ENCODE measurements around the gene HS1BP3. TPM values are rescaled to one million over a fixed set of nuclear protein-coding genes. Genes with fewer than 3 reads are reported as not detected.

The HS1BP3 gene
- total RNA-seq, 6 donors from 2014 or later, result 41.0 to 45.8 (median 42.7) TPM

DNA sequence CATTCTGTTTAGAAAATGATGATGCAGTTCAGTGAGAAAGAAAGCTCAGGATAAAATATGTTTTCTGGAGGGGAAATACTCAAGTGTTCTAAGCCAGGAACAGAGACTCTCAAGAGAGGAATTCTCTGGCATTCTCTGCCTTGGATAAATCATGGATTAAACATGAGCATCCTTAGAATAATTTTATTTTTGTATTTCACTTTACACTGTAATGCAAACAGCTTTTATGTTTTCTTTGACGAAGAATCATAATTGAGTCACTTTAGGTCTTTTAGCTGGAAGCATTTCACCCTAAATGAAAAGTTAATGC, 27.1 kb upstream of the HS1BP3 start:
- ATAC-seq (ENCODE audit: low FRiP score in 2 of 2) (no peak), DNase-seq (no peak)
- no peaks in the 10 kb centered on the region for H3K9me3 ChIP-seq
- H3K27ac ChIP-seq, result no peak overlapping the region
- peaks cover 0 to 4% (median 0%) of the 10 kb centered on the region in 4 donors for H3K36me3 ChIP-seq
- 92 to 97% methylated on average over 1 of the region's 1 CpG for WGBS, 2 donors
- TF ChIP-seq, protein P1, sequence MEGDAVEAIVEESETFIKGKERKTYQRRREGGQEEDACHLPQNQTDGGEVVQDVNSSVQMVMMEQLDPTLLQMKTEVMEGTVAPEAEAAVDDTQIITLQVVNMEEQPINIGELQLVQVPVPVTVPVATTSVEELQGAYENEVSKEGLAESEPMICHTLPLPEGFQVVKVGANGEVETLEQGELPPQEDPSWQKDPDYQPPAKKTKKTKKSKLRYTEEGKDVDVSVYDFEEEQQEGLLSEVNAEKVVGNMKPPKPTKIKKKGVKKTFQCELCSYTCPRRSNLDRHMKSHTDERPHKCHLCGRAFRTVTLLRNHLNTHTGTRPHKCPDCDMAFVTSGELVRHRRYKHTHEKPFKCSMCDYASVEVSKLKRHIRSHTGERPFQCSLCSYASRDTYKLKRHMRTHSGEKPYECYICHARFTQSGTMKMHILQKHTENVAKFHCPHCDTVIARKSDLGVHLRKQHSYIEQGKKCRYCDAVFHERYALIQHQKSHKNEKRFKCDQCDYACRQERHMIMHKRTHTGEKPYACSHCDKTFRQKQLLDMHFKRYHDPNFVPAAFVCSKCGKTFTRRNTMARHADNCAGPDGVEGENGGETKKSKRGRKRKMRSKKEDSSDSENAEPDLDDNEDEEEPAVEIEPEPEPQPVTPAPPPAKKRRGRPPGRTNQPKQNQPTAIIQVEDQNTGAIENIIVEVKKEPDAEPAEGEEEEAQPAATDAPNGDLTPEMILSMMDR (IDR thresholded peaks at IDR 0.05), result no peak
- TF ChIP-seq POLR2AphosphoS5 (IDR thresholded peaks at IDR 0.05) (no peak), POLR2A (IDR thresholded peaks at IDR 0.05) (no peak), EP300 (IDR thresholded peaks at IDR 0.05) (no peak)
- H3K4me3 ChIP-seq, result no peak overlapping the region
- peaks cover 0 to 12% (median 0%) of the 10 kb centered on the region in 4 donors for H3K4me1 ChIP-seq
- H3K27me3 ChIP-seq, result peaks cover 0 to 6% (median 0%) of the 10 kb centered on the region in 4 donors

DNA sequence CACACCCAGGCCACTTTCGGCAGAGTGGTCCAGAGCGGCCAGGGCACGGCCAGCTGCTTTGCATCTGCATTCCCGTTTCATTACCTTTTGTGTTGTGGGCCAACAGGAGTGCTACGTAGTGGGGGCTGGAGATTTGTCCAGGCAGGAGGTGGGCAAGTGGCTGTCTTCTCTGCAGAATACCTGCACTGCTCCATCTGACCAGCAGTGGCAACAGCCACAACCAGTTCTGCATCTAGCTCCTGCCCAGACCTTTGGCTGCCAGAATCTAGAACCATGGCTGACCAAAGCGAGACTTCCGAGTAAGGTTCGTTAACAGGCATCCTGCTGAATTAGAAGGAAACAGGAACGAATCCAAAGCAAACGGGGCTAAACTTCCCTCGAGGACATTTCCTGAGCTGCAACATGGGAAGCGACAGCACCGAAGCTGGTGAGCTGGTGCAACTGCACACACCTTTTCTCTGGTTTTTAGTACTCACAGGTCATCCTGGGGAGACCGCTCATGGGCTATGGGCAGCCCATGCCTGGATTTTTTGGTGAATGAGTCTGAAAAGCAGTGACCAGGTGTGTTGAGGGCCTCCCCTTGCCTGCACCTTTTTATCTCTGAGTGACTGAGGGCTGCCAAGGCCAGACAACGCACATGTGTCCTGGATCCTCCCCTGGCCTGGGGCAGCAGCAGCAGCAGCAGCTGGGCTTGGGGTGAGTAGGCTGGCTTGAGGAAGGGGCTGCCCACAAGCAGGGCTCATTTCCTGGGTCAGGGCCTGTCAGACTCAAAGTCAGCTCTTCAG, 26.6 kb upstream of the HS1BP3 start:
- Histone ChIP-seq H3K4me1 (peaks cover 0 to 13% (median 0%) of the 10 kb centered on the region in 4 donors), H3K4me3 (no peak overlapping the region), H3K27ac (no peak overlapping the region), H3K9me3 (no peaks in the 10 kb centered on the region), H3K36me3 (peaks cover 0 to 4% (median 0%) of the 10 kb centered on the region in 4 donors), H3K27me3 (peaks cover 0 to 8% (median 2%) of the 10 kb centered on the region in 4 donors)
- TF ChIP-seq, protein P1 (IDR thresholded peaks at IDR 0.05), result peak in 1 of 6 experiments; percentile 6
- TF ChIP-seq POLR2AphosphoS5 (IDR thresholded peaks at IDR 0.05), result no peak
- WGBS, 2 donors, result 80% methylated on average over 14 to 15 of the region's 15 CpGs
- DNase-seq (peak in 1 of 2 donors; percentile 44), ATAC-seq (ENCODE audit: low FRiP score in 2 of 2) (no peak)

DNA sequence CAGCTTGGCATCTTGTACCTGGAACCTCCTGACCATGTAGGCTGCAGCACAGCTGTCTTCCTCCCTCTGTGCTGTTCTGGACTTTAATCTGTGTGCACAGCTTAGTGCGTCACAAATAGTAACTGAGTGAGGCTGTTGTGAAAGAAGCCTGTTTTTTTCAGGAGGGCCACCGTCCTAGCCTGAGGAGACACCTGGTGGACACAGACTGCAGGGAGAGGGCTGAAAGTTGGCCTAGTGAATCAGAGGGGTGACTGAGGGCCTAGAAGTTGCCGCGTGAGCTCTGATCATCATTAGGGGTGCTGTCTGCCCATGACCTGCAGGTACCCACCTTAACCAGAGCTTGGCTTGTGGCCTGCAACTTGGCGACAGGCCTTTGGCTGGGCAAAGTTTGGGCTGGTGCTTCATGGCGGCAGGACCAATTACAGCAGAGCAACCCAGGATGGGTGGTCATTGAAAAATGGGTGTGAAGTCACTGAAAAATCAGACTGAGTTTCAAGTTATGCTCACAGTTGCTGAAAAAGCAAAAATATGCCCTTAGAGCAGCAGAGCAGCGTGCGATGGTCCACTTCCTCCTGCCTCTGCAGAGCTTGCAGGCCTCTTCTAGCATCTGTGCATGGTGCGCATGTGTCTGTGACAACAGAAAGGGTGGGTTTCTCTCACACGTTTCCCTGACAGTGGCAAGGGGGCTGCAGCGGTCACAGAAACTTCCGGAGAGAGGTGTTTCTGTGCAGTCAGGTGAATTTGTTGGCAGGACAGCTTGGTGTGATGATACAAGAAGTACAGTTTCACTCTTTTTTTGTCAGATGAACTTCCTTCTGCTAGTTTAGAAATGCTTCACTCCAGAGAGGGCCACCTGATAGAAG, 25.7 kb upstream of the HS1BP3 start:
- no peak for ATAC-seq (ENCODE audit: low FRiP score in 2 of 2)
- Histone ChIP-seq H3K9me3 (no peaks in the 10 kb centered on the region), H3K4me1 (peaks cover 0 to 20% (median 2%) of the 10 kb centered on the region in 4 donors), H3K4me3 (no peak overlapping the region), H3K36me3 (peaks cover 0 to 4% (median 0%) of the 10 kb centered on the region in 4 donors), H3K27ac (no peak overlapping the region), H3K27me3 (peaks cover 0 to 17% (median 6%) of the 10 kb centered on the region in 4 donors)
- DNase-seq, result no peak
- no peak for TF ChIP-seq EP300 (IDR thresholded peaks at IDR 0.05)
- TF ChIP-seq POLR2A (IDR thresholded peaks at IDR 0.05), result no peak
- TF ChIP-seq, protein P1 (IDR thresholded peaks at IDR 0.05), result no peak
- TF ChIP-seq POLR2AphosphoS5 (IDR thresholded peaks at IDR 0.05), result no peak
- 86% methylated on average over 12 of the region's 12 CpGs for WGBS, 2 donors

DNA sequence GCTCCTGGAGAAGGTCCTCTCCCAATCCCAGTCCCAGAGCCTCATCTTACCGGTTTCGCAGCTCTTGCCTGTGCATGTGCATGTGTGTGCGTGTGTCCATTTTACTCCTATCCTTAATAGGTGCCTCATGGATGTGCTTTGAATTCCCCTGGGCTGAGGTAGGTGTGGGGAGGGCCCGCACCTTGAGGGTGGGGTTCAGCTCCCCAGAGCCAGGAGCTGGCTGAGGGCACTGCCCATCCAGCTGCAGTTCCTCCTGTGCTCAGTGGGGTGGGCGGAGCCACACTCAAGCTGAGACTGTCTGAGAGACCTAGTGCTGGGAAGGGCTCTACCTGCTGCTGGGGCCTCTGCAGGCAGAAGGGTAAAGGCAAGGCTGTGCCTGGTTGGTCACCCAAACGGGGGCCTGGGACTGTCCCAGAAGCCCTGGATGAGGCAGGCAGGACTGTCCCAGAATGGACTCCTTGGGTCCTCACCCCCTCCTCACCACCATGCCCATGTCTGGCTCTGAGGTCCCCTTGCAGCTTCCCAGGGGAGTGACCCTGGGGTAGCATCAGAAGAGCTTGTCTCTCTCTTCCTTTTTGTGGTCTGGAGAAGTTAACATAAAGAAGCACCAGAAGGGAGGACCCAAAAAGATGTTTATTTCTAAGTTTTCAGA, 24.9 kb upstream of the HS1BP3 start:
- Histone ChIP-seq H3K4me1 (peaks cover under 1 to 27% (median 6%) of the 10 kb centered on the region in 4 donors), H3K9me3 (no peaks in the 10 kb centered on the region), H3K4me3 (no peak overlapping the region), H3K36me3 (peaks cover 0 to 4% (median 0%) of the 10 kb centered on the region in 4 donors), H3K27me3 (peaks cover 0 to 25% (median 14%) of the 10 kb centered on the region in 4 donors), H3K27ac (no peak overlapping the region)
- DNase-seq, result no peak
- WGBS, 2 donors, result 42 to 76% methylated on average over 2 to 6 of the region's 6 CpGs
- ATAC-seq (ENCODE audit: low FRiP score in 2 of 2), result peak; percentile 38 to 45
- TF ChIP-seq, protein P1 (IDR thresholded peaks at IDR 0.05), result peak in 1 of 6 experiments; percentile 16
- TF ChIP-seq POLR2AphosphoS5 (IDR thresholded peaks at IDR 0.05), result no peak

Data from upper lobe of left lung (tissue), 6 donors.